HG02970 (cell line): Measurements from ENCODE around the gene DDB1.

Experiments
- ATAC-seq: cut with Tn5 transposase; IDR thresholded peaks from one replicate; pipeline ENCODE4 v1.9.1; 2021; ENCODE audit warnings: mild to moderate bottlenecking, moderate library complexity, moderate number of reproducible peaks; ENCODE audit not compliant: unreplicated experiment, low FRiP score

DDB1 gene

DNA sequence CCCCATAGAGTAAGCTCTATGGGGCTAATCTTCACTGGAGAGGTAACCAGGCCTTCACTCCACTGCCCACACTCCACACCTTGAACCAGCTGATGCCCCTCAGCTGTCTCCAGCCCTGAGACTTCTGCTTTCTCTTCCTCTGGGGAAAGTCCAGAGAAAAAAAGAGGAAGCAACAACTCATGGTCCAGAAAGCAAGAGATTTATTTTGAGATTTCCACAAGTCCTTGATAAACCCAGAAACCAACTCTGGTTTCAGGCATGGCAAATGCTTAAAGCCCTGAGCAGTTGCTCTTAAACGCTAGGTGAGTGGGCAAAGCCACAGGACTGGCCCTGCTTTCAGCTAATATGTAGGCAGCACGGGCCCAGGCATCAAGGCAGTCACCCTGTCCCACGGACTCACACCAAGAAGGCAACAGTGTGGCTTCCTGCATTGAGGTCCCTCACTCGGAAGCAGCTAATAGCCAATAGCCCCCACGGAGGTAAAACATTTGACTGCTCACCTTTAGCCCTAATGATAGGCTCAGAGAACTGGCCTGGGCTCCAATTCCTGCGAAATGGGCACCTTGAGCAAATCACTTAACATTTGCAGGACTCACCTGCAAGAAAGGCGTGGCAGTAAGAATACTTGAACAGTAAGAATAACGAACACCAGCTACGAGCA lies 24.5 kb upstream of the DDB1 start:
- peak; percentile 28 for ATAC-seq

DNA sequence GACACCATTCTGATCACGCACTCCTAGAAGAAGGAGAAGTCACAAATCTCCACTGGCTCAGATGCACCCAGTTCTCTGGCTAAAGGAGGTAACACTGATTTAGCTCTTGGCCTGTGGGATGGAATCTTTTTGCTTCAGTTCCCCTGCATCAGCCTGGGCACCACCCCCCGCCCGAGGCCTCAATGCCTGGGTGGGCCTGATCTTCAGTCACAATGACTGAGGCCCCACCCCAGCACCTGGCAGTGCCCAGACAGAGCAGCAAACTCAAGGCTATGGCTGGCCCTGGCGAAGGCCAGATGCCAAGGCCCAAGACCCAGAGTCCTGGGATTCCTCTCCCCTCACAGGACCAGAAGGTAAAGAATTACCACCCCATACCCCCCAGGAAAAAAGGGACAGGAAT lies 23.8 kb upstream of the DDB1 start:
- ATAC-seq: no peak

DNA sequence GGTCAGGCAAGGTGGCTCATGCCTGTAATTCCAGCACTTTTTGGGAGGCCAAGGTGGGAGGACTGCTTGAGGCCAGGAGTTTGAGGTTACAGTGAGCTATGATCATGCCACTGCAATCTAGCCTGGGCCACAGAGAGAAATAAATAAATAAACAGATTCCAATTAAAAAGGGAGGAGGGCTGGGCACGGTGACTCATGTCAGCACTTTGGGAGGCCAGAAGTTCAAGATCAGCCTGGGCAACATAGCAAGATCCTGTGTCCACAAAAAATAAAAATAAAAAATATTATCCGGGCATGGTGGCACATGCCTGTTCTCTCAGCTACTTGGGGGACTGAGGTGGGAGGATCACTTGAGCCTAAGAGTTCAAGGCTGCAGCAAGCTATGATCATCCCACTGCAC lies 21.3 kb upstream of the DDB1 start:
- no peak for ATAC-seq

- ATAC-seq: no peak
Measured at GRCh38 chr11:61353131-61354067, 20.5 kb upstream of the DDB1 start.

GRCh38 chr11:61352038-61352437 lies 19.1 kb upstream of the DDB1 start:
- ATAC-seq: no peak

GRCh38 chr11:61350803-61351202 lies 17.9 kb upstream of the DDB1 start:
- ATAC-seq: no peak

GRCh38 chr11:61350336-61350735 lies 17.4 kb upstream of the DDB1 start:
- no peak for ATAC-seq

- no peak for ATAC-seq
Measured at GRCh38 chr11:61349916-61350315, 17.0 kb upstream of the DDB1 start.

DNA sequence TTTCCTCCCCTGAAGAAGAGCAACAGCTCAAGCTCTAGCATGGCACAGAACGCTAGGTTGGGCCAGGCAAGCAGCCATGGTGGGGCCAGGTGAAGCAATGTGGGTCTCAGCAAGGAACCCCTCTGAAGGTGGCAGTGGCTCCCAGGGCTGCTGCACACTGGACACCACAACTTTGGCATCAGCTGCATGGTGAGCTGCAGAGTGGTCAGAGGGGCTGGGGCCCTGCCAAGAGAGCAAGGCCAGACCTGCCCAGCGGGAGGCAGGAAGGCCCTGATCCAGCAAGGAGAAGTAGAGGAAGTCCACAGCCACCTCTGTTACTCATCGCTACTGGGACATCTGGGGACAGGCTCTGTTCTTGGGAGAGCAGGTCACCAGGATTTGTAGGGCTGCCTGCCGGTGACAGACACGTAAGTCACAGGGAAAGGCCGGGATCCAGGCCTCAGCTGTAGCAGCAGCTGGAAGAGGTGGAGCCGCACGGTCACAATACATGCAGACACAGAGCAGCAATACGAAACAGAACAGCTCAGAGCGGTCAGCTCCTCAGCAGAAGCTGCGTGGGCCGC lies 16.4 kb upstream of the DDB1 start:
- ATAC-seq: no peak

DNA sequence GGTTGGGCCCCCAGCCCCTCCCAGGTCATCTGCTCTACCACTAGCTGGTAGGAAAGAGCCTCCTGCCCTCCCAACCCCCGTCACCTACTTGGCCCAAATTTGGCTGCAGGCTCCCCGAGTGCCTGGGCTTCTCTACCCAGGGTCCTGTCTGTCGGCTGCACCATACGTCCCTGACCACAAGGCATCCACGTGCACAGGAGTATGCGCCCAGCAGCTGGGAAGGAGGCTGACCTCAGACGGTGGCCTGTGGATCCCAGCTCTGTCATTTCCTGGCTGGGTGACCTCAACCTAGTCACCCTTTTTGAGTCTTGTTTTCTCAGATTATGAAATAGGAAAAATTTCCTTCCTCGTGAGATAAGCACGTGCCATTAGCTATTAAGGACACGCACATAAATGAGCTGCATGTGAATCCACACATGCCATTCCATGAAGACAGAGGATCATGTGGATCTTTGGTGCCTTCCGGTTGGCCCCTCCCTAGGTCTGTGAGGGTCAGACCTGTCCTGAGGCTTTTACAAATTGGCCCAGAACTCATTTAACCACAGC lies 15.1 kb upstream of the DDB1 start:
- no peak for ATAC-seq

DNA sequence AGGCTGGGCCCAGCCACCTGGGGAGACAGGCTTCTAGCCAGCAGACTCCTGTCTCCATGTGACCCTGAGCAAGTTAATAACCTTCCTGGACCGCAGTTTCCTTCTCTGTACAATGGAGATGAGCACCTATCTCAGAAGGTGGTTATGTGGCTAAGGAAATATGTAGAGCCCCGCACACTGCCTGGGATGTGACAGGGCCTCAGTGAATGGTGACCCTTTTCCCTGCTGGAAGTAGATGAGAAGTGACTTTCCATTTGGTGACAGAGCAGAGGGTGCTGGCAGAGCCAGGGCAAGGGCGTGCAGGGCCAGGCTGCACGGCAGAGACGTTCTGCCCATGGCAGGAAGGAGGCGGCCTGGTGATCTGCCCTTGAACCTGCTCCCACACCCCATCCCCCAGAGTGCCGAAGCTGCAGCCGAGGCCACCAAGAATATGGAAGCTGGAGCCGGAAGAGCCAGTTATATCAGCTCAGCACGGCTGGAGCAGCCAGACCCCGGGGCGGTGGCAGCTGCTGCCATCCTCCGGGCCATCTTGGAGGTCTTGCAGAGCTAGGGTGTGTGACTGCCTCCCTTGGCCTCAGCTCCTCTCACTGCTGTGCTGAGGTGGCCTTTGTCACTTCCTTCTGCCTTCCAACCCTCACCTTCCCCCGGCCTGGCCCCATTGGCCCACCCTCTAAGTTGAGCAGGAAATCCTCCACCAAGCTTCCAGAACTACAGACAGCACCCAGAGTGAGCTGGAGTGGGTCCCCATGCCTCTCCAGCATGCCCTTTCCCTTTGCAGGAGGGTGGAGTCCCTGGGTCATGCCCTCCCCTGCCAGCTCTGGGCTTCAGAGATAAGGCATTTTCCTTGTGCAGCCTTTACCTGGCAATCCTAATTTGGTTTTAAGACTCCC lies 13.3 kb upstream of the DDB1 start:
- ATAC-seq: no peak

DNA sequence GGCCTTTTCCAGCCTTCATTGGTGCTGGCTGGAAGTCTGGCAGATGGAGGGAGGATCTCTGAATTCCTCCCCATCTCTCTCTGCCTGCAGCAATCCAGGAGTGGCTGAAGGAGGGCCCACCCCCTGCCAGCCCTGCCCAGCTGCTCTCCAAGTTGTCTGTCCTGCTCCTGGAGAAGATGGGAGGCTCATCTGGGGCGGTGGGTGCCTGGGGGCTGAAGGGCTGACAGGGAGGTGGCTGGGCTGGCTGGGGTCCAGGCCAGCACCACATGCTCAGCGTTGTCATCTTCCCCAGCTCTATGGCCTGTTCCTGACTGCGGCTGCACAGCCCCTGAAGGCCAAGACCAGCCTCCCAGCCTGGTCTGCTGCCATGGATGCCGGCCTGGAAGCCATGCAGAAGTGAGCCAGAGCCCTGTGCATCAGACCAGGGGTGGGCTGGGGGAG lies 12.3 kb upstream of the DDB1 start:
- ATAC-seq: no peak

DNA sequence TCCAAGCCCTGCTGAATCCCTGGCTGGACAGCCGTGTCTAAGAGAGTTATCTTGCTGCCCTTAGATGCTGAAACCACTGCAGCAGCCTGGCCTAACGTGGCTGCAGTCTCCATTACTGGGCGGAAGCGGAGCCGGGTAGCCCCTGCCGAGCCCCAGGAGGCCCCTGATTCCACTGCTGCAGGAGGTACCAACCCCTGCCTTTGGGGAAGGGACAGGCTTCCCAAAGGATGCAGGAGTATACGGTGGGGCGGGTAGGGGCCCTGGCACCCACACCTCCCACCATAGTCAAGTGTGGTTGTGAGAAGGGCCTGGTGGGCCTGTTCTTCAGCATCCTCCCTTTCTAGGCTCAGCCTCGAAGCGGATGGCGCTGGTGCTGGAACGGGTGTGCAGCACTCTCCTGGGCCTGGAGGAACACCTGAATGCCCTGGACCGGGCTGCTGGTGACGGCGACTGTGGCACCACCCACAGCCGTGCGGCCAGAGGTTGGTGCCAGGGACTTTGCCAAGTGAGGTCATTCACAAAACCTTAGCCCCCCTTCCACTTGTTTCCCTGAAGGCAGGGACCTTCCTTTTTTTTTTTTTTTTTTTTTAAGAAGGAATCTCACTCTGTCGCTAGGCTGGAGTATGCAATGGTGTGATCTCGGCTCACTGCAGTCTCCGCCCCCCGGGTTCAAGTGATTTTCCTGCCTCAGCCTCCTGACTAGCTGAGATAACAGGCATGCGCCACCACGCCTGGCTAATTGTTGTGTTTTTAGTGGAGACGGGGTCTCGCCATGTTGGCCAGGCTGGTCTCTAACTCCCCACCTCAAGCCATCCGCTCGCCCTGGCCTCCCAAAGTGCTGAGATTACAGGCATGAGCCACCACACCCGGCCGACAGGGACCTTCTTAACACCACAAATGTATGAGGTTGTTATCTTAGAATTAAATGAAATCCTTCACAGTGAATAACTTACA lies 11.2 kb upstream of the DDB1 start:
- ATAC-seq: no peak

- no peak for ATAC-seq
Measured at GRCh38 chr11:61342207-61342803, 9.4 kb upstream of the DDB1 start.

- ATAC-seq: no peak
Measured at GRCh38 chr11:61341706-61342105, 8.8 kb upstream of the DDB1 start.

GRCh38 chr11:61340979-61341378 lies 8.1 kb upstream of the DDB1 start:
- no peak for ATAC-seq

- ATAC-seq: no peak
Measured at GRCh38 chr11:61339490-61339878, 6.6 kb upstream of the DDB1 start.

DNA sequence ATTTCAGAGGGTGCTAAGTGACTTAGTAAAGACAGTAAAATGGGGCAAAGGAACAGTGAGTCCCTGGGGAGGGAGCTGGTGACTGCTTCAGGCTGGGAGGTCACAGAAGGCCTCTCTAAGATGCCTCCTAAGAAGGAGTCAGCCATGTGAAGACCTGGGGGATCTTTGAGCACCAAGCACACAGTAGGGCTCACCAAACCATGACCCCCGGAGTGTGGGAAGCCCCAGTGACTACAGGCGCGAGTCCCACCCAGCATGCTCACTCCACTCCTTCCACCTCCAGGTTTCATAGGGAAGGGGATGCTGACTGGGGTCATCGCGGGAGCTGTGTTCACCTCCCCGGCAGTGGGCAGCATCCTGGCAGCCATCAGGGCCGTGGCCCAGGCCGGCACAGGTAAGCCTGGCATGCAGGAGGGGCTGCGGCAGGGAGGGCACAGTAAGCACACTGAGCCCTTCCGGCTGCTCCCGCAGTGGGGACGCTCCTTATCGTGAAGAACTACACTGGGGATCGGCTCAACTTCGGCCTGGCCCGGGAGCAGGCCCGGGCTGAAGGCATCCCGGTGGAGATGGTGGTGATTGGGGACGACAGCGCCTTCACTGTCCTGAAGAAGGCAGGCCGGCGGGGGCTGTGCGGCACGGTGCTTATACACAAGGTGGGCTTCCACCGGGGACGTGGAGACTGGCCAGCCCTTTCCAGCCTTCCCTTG lies 6.0 kb upstream of the DDB1 start:
- ATAC-seq: no peak
